GM12873 (cell line): Measurements from ENCODE around the gene FAM216B.

Experiments
- CTCF ChIP-seq: IDR thresholded peaks from 2 replicates; pipeline ENCODE4 v1.5.1; 2012; ENCODE audit warnings: low read depth, mild to moderate bottlenecking, moderate library complexity, low read length, control low read depth; ENCODE audit not compliant: insufficient read depth; ENCODE audit errors: missing control alignments

The FAM216B gene

GRCh38 chr13:42796747-42797356 lies 15.5 kb downstream of the FAM216B start:
- TF ChIP-seq CTCF = no peak

- no peak for TF ChIP-seq CTCF
Measured at GRCh38 chr13:42798118-42798517, 16.7 kb downstream of the FAM216B start.

- no peak for TF ChIP-seq CTCF
Measured at GRCh38 chr13:42800109-42800643, 18.8 kb downstream of the FAM216B start.

GRCh38 chr13:42803563-42804204 lies 22.3 kb downstream of the FAM216B start:
- no peak for TF ChIP-seq CTCF

- no peak for TF ChIP-seq CTCF
Measured at GRCh38 chr13:42804244-42804874, 23.0 kb downstream of the FAM216B start.

- TF ChIP-seq CTCF = no peak
Measured at GRCh38 chr13:42807241-42807640, 25.9 kb downstream of the FAM216B start.

- TF ChIP-seq CTCF = no peak
Measured at GRCh38 chr13:42807866-42808265, 26.5 kb downstream of the FAM216B start.
